ENCODE measurements around the gene PIP5K1A.
"Not testable (repeated sequence)": the region's sequence is repeated elsewhere in the genome, so short reads cannot be mapped to it uniquely, and the experiment has no call there.

PIP5K1A gene

GRCh38 chr1:151251656-151252470 is 53.5 kb downstream of the PIP5K1A start:
- peak in 1 of 2 donors; percentile 56 for DNase-seq (ENCODE audit: extremely low read depth in 1 of 2, low read depth in 1 of 2)

DNA sequence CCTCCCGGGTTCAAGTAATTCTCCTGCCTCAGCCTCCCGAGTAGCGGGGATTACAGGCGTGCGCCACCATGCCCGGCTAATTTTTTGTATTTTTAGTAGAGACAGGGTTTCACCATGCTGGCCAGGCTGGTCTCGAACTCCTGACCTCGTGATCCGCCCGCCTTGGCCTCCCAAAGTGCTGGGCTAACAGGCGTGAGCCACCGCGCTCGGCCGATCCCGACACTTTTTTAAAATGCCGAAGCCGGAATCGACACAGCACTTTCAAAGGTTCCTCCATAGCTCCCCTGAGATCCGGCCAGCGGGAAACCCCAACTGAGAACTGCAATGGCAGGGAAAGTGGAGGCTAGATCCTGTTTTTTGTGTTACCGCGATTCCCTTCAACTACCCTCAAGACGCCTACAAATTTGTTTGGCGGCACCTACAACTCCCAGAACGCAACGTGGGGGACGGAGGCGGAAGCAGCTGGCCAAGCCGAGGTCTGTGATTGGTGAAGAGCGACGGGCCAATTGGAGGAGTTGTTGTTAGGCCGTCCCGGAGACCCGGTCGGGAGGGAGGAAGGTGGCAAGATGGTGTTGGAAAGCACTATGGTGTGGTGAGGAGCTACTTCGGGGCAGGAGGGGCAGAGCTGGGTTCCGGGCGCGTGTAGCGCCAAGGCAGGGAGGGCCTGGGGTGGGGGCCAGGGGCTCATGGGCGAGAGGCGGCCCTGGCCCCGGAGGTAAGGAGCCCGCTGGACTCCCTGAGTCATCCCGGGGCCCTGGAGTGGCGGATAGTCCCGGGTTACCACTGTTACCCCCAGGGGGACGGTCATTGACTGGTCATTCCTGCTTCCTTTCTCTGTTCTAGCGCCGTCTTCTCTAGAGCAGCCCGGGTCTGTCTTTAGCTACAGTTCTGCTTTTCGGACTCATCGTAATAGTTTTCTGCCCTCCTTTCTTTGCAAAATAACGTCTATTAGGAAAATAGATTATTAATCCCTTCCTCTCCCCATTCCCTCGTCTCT is 56.2 kb downstream of the PIP5K1A start, which contains the start of gene PSMD4:
PSMD4 (plus strand) TSS at position 518 of the 997 bp plus-strand sequence; CDS start at position 567, 49 bp downstream.
- peak; percentile 84 to 91 for DNase-seq (ENCODE audit: extremely low read depth in 1 of 2, low read depth in 1 of 2)

- DNase-seq (ENCODE audit: extremely low read depth in 1 of 2, low read depth in 1 of 2): no peak
Measured at GRCh38 chr1:151255381-151255780, 57.0 kb downstream of the PIP5K1A start.

GRCh38 chr1:151259351-151259750 is 61.0 kb downstream of the PIP5K1A start:
- no peak for DNase-seq (ENCODE audit: extremely low read depth in 1 of 2, low read depth in 1 of 2)

DNA sequence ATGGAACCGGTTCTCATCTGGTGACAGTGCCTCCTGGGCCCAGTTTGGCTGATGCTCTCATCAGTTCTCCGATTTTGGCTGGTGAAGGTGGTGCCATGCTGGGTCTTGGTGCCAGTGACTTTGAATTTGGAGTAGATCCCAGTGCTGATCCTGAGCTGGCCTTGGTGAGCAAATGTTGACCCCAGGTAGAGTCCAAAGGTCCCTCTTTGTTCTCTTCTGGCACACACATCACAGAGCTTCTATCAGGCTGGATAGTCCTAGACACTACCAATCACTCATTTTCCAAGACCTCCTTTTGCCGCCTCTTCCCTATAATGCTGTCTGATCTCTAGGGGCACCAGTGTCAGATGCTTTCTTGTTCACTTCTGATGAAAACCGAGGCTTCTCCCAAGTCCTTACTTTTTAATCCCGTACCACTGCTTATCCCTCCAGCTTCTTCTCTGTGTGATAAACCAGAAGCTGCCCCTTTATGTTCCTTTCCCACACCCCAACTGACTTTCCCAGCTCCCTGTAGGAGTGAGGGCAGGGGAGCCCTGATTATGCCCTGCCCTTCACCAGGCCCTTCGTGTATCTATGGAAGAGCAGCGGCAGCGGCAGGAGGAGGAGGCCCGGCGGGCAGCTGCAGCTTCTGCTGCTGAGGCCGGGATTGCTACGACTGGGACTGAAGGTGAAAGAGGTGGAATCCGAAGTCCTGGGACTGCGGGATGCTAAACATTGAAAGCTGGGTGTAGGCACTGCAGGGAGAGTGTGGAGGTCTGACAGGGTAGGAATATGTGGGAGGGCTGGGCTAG is 67.3 kb downstream of the PIP5K1A start:
- DNase-seq (ENCODE audit: extremely low read depth in 1 of 2, low read depth in 1 of 2): no peak

- DNase-seq (ENCODE audit: extremely low read depth in 1 of 2, low read depth in 1 of 2): no peak
Measured at GRCh38 chr1:151266315-151266714, 68.0 kb downstream of the PIP5K1A start.

DNA sequence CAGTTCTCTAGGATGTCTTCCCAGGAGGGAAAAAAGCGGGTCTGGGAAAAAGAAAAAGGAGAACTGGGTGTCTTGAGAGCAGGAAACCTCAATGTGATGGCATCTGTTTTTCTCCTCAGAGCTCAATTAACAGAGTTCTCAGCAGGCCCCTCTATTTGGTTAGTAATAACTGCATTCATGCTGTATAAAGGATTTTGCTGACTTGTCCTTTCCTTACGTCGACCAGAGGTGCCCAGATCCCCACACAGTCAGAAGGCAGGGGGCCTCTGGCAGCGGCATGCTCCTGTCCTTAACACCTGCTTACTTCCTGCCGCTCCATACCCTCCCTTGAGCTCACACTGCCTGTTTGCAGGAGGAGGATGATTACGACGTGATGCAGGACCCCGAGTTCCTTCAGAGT is 68.5 kb downstream of the PIP5K1A start:
- DNase-seq (ENCODE audit: extremely low read depth in 1 of 2, low read depth in 1 of 2): no peak

DNA sequence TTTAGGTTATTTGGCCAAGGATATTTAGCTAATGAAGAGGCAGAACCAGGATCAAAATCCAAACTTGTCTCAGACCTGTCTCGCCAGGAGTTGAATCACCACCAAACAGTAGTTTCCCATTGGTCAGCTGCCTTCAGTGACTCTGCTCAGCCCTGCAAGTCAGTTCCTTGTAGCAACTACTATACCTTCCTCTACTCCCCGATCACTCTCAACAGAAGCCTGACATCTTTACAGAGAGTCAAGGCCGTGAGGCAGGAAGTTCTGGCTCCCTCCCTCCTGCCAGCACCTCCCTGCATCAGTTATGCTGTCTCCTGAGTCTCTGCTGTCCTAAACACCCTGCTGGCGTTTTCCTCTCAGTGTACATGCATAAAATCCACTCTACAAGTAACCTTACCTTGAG is 69.4 kb downstream of the PIP5K1A start:
- no peak for DNase-seq (ENCODE audit: extremely low read depth in 1 of 2, low read depth in 1 of 2)

DNA sequence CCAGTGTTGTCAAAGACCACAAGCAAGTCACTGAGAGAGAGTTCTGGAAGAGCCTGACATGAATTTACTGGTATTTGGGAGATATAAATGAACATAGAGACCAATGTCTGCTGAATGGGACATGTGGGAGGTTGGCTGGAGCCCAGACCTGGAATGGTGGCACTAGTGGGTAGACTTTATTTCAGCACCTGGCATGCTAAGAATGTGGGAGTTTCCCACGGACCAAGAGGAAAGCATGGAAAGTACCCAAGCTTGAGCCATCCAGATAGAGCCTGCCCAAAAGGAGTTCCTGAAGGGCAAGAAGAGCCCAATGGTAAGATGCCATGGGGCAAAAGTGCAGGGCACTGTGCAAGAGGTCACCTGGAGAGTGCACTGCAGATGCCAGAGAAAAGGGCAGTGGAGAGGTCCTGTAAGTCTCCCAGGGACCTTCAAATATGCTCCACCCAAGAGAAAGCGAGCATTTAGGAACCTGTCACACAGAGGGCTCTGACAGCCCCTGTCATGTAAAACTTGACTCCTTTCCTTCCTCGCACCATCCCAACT is 75.6 kb downstream of the PIP5K1A start:
- DNase-seq (ENCODE audit: extremely low read depth in 1 of 2, low read depth in 1 of 2): no peak

DNA sequence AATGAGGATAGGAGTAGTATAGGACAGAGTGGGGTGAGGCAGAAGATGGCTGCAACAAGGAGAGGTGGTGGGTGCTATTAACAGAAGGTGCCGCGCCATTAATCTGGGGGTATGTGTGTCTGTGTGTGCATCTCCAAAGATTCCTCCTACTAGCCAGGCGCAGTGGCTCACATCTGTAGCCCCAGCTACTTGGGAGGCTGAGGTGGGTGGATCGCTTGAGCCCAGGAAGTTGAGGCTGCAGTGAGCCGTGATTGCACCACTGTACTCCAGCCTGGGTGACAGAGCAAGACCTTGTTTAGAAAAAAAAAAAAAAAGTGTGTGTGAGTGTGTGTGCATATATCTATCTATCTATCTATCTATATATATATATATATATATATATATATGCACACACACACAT is 77.0 kb downstream of the PIP5K1A start:
- not testable (repeated sequence) for DNase-seq (ENCODE audit: extremely low read depth in 1 of 2, low read depth in 1 of 2)

DNA sequence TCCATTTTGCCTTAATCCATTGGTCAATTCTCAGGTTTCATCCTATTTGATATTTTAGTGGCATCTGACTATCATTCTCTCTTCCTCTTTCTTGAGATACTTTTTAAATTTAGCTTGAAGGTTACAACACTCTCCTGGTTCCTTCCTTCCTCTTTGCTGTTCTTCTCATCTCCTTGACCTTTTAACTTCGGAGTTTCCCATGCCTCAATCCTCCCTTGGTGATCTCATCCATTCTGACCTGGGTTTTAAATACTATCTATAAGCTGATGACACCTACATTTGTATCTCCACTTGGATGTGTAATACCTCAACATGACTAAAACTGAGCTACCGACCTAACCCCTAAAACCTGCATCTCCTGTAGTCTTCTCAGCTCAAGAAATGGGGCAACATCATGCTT is 78.9 kb downstream of the PIP5K1A start:
- no peak for DNase-seq (ENCODE audit: extremely low read depth in 1 of 2, low read depth in 1 of 2)

GRCh38 chr1:151281225-151281968 is 83.0 kb downstream of the PIP5K1A start:
- peak; percentile 90 to 91 for DNase-seq (ENCODE audit: extremely low read depth in 1 of 2, low read depth in 1 of 2)

GRCh38 chr1:151281969-151282882 is 83.9 kb downstream of the PIP5K1A start, which contains the start of gene ZNF687:
Gene ZNF687, plus strand, starts transcription at chr1:151282299. Its CDS starts 3,993 bp downstream, at chr1:151286292.
- peak; percentile 97 to 99 for DNase-seq (ENCODE audit: extremely low read depth in 1 of 2, low read depth in 1 of 2)

GRCh38 chr1:151282883-151283725 is 84.8 kb downstream of the PIP5K1A start:
- DNase-seq (ENCODE audit: extremely low read depth in 1 of 2, low read depth in 1 of 2): no peak

- no peak for DNase-seq (ENCODE audit: extremely low read depth in 1 of 2, low read depth in 1 of 2)
Measured at GRCh38 chr1:151284013-151284577, 85.7 kb downstream of the PIP5K1A start.

GRCh38 chr1:151286619-151287340 is 88.4 kb downstream of the PIP5K1A start:
- DNase-seq (ENCODE audit: extremely low read depth in 1 of 2, low read depth in 1 of 2): no peak

- no peak for DNase-seq (ENCODE audit: extremely low read depth in 1 of 2, low read depth in 1 of 2)
Measured at GRCh38 chr1:151287341-151287699, 89.0 kb downstream of the PIP5K1A start.
